ENCODE results near the gene RAB31. TPM values are rescaled to one million over a fixed set of nuclear protein-coding genes. Genes with fewer than 3 reads are reported as not detected.

The RAB31 gene
- total and polyA plus RNA-seq, 8 donors, result 1.4 to 28.2 (median 4.5) TPM

DNA sequence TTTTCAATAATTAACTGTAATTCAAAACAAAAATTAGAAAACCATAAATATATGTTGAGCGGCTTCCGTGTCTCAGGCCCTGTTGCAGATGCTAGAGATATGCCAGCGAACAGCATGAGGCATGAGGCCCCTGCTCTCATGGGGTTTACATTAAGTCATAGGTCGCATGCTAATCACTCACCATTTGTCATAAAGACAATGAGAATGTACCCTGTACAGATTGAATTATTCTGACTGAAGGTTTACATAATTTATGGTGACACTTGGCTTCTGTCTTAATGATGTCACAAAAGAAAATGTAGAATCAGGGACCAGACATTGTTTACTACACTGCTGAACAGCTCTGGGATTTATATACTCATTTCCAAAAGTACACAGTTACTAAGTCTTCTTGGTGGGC lies 199.8 kb downstream of the RAB31 start:
- TF ChIP-seq, protein P1, sequence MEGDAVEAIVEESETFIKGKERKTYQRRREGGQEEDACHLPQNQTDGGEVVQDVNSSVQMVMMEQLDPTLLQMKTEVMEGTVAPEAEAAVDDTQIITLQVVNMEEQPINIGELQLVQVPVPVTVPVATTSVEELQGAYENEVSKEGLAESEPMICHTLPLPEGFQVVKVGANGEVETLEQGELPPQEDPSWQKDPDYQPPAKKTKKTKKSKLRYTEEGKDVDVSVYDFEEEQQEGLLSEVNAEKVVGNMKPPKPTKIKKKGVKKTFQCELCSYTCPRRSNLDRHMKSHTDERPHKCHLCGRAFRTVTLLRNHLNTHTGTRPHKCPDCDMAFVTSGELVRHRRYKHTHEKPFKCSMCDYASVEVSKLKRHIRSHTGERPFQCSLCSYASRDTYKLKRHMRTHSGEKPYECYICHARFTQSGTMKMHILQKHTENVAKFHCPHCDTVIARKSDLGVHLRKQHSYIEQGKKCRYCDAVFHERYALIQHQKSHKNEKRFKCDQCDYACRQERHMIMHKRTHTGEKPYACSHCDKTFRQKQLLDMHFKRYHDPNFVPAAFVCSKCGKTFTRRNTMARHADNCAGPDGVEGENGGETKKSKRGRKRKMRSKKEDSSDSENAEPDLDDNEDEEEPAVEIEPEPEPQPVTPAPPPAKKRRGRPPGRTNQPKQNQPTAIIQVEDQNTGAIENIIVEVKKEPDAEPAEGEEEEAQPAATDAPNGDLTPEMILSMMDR (IDR thresholded peaks at IDR 0.05), result no peak
- no peak for FAIRE-seq
- no peaks in the 10 kb centered on the region for H3K4me1 ChIP-seq
- H3K4me3 ChIP-seq, result no peak overlapping the region
- H3K36me3 ChIP-seq, result no peaks in the 10 kb centered on the region
- no peaks in the 10 kb centered on the region for H3K9me3 ChIP-seq
- 87 to 92% methylated on average over 4 of the region's 4 CpGs for WGBS, 2 donors
- no peak overlapping the region for H3K27ac ChIP-seq
- ATAC-seq, result no peak
- no peak for DNase-seq
- H3K27me3 ChIP-seq, result no peaks in the 10 kb centered on the region
- intact Hi-C loops (cut with DNase I), result no loop called here

DNA sequence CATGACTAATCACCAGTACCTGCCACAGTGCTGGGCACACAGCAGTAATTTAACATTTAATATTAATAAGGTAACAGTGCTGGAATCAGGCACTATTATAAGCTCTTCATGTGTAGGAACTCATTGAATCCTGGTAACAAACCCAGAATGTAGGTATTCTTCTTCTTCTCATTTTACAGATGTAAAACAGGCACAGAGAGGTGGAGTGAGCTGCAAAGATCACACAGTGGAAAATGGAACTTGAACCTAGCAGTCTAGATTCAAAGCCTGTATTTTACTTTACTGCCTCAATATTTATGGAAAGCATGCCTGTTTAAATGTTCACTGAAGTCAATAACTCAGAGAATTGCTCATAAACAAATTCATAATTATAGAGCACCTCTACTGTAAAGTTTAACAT lies 202.0 kb downstream of the RAB31 start:
- intact Hi-C loops (cut with DNase I), result no loop called here
- H3K9me3 ChIP-seq, result no peaks in the 10 kb centered on the region
- no peak for ATAC-seq

DNA sequence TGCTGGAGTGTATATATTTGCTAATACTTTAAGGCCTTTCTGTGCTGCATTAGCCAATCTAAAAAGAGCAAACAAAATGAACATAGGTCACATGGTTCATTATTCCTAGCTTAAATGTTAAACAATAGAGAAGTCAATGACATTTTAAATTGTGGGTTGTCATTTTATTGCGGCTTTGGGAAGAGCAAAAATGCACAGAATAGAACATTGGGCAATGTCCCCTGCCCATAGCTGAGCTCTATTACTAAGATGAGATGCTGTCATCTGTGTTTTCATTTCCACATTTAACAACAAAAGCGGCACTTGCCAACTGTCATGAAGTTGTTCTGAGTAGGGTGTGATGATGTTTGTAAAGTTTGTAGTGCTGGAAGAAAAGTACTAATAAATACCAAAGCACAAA lies 202.6 kb downstream of the RAB31 start:
- Histone ChIP-seq H3K27me3 (no peaks in the 10 kb centered on the region), H3K9me3 (no peaks in the 10 kb centered on the region), H3K4me1 (peaks cover 0 to under 1% (median 0%) of the 10 kb centered on the region in 3 donors), H3K36me3 (no peaks in the 10 kb centered on the region), H3K4me3 (no peak overlapping the region), H3K27ac (no peak overlapping the region)
- 83 to 90% methylated on average over 2 of the region's 2 CpGs for WGBS, 2 donors
- intact Hi-C loops (cut with DNase I), result no loop called here
- FAIRE-seq (no peak), ATAC-seq (no peak), DNase-seq (no peak)
- TF ChIP-seq, protein P1 (IDR thresholded peaks at IDR 0.05), result no peak

More for the DNA sequence above, 202.0 kb downstream of the RAB31 start:
- Histone ChIP-seq H3K27ac (no peak overlapping the region), H3K4me3 (no peak overlapping the region), H3K27me3 (no peaks in the 10 kb centered on the region), H3K36me3 (no peaks in the 10 kb centered on the region), H3K4me1 (no peaks in the 10 kb centered on the region)
- FAIRE-seq (no peak), DNase-seq (no peak)
- TF ChIP-seq, protein P1 (IDR thresholded peaks at IDR 0.05), result no peak

DNA sequence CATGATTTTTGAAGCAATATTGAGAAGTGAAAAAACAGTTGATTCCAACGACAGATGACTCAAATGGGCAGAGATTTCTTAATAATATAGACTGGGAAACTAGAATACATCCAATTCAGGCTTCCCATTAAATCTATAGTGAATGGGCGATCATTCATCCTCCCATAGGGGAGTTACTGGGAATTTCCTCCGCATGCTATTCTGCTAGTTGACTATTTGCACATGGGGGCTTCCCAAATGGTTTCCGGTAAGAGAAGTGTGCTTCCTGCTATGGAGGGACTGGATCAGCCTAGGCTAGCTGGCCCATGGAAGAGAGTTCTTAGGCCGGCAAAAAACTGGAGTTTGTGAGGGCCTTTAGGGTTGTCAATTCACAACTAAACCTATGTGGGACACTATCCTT lies 203.1 kb downstream of the RAB31 start:
- ATAC-seq, result no peak
- no peaks in the 10 kb centered on the region for H3K27me3 ChIP-seq
- no peak overlapping the region for H3K27ac ChIP-seq
- no peak overlapping the region for H3K4me3 ChIP-seq
- 82 to 90% methylated on average over 5 of the region's 5 CpGs for WGBS, 2 donors
- intact Hi-C loops (cut with DNase I), result no loop called here
- no peak for FAIRE-seq
- H3K9me3 ChIP-seq, result no peaks in the 10 kb centered on the region
- no peak for DNase-seq
- H3K4me1 ChIP-seq, result peaks cover 0 to 6% (median 3%) of the 10 kb centered on the region in 3 donors
- TF ChIP-seq, protein P1 (IDR thresholded peaks at IDR 0.05), result no peak
- H3K36me3 ChIP-seq, result no peaks in the 10 kb centered on the region

Other genes with a start within 250 kb of the RAB31 start
- 10 to 100 TPM; 11.9 to 30.5 (median 15.1) TPM for gene RALBP1, start 232.8 kb upstream of the RAB31 start, total RNA-seq
- 10 to 100 TPM in 1 of 2 donors, 1 to 10 TPM in 1; 6.7 to 12.4 TPM for gene RALBP1, start 232.8 kb upstream of the RAB31 start, polyA plus RNA-seq
- 10 to 100 TPM; 31.8 to 55.1 (median 41.1) TPM for gene PPP4R1, start 93.7 kb upstream of the RAB31 start, total RNA-seq
- 10 to 100 TPM; 13.7 to 24.9 TPM for gene PPP4R1, start 93.7 kb upstream of the RAB31 start, polyA plus RNA-seq
- not detected for gene TXNDC2, start 177.7 kb downstream of the RAB31 start, total RNA-seq
- gene TXNDC2, start 177.7 kb downstream of the RAB31 start, polyA plus RNA-seq, result not detected
- gene VAPA, start 205.7 kb downstream of the RAB31 start, total RNA-seq, result 100 to 1,000 TPM in 2 of 6 donors, 10 to 100 TPM in 4; 85.7 to 117 (median 99.5) TPM
- gene VAPA, start 205.7 kb downstream of the RAB31 start, polyA plus RNA-seq, result 10 to 100 TPM; 33.5 to 80.3 TPM

Measured in pancreas (tissue), 10 donors.